K562 (cell line): ENCODE measurements around the gene RNGTT. TPM values are rescaled to one million over a fixed set of nuclear protein-coding genes. Genes with fewer than 3 reads are reported as not detected.

Experiments
- DDX20 ChIP-seq: fragments of 450-650 bp; IDR thresholded peaks from 2 replicates; pipeline ENCODE4 v1.6.1; 2016; ENCODE audit warnings: missing genetic modification characterization, low read depth, mild to moderate bottlenecking, missing compliant biosample characterization, moderate library complexity
- HNRNPLL ChIP-seq: fragments of 200-400 bp; formaldehyde crosslinking; IDR thresholded peaks from 2 replicates; pipeline ENCODE4 v1.6.1; 2017; ENCODE audit warnings: low read length, low read depth, mild to moderate bottlenecking; ENCODE audit not compliant: poor library complexity, severe bottlenecking
- U2AF1 ChIP-seq: fragments of 200-400 bp; formaldehyde crosslinking; optimal IDR thresholded peaks from 2 replicates; pipeline ENCODE3; 2017; ENCODE audit warnings: mild to moderate bottlenecking, low read depth, low read length, moderate library complexity
- ZNF124 ChIP-seq: sonication (generic); formaldehyde crosslinking; IDR thresholded peaks from 2 replicates; pipeline ENCODE4 v1.8.1; 2022; ENCODE audit warnings: missing genetic modification reagents
- ZNF3 ChIP-seq: fragments of 250-450 bp; sonication (Bioruptor Pico); IDR thresholded peaks from 2 replicates; pipeline ENCODE4 v1.5.0; 2021; ENCODE audit warnings: mild to moderate bottlenecking, moderate library complexity
- polyA plus RNA-seq, 8 experiments: library from polyadenylated mRNA; depleted of rRNA in 4 of 8; stranded (reverse) in 5 of 8; unstranded in 3 of 8; fragments of >200 nt; fragmentation: Nextera tagmentation in 2 of 8; fragmentation: Illumina TruSeq in 1 of 8; extraction: Ambion mirVana in 2 of 8; extraction: Trizol in 1 of 8; gene quantifications; 2 replicates each; pipeline versions ENCODE4 v1.2.1 to v1.2.3, GENCODE V29; 2011 to 2014; ENCODE audit warnings: inconsistent platforms in 1 of 8, missing spikeins in 1 of 8
- total RNA-seq, 7 experiments: library from RNA; depleted of rRNA in 6 of 7; stranded (reverse); fragments of >200 nt in 6 of 7; fragmentation: Illumina TruSeq in 2 of 7; extraction: Trizol in 2 of 7; gene quantifications; 2 replicates each; pipeline versions ENCODE4 v1.2.1 to v1.2.3, GENCODE V29; 2011 to 2021; ENCODE audit warnings: low replicate concordance in 1 of 7
- TF ChIP-seq, protein P1 (sequence below), 3 experiments: fragments of 200-800 bp in 1 of 3; sonication (Bioruptor generic) in 1 of 3; sonication (generic) in 1 of 3; formaldehyde crosslinking in 1 of 3; IDR thresholded peaks; 2 replicates each; pipeline versions ENCODE4 v1.6.1 to v1.8.0; 2016 to 2022; ENCODE audit warnings: mild to moderate bottlenecking in 2 of 3, missing compliant biosample characterization in 2 of 3, missing genetic modification characterization in 2 of 3, missing genetic modification reagents in 1 of 3
- TF ChIP-seq, protein P2 (sequence below): fragments of 200-800 bp; sonication (Bioruptor generic); IDR thresholded peaks from 2 replicates; pipeline ENCODE4 v1.6.1; 2017; ENCODE audit warnings: missing genetic modification characterization, missing compliant biosample characterization
- TF ChIP-seq, protein P3 (sequence below), 2 experiments: IDR thresholded peaks; 2 replicates each; pipeline ENCODE4 v1.6.1; 2012; ENCODE audit warnings: improper control_type of control experiment in 2 of 2, low read depth in 2 of 2, low read length in 2 of 2, borderline replicate concordance in 1 of 2

The RNGTT gene
- total and polyA plus RNA-seq, 9 of the 15 experiments (the other 6 are each of a cell fraction or from before 2014, with no cell fraction given) = 6.1 to 31.7 (median 19.5) TPM

DNA sequence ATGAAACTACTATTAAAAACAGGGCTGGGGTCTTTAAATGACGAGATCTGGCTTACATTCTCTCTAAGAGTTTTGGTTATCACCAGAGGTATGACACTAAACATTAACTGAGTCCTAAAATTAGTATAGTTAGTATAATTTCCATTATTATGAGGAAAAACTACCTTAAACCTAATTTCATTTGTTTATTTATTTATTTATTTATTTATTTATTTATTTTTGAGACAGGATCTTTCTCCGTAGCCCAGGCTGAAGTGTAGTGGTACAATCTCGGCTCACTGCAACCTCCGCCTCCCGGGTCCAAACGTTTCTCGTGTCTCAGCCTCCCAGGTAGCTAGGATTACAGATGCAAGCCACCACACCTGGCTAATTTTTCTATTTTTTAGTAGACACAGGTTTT lies 85.5 kb downstream of the RNGTT start (continued):
- TF ChIP-seq, protein P1, sequence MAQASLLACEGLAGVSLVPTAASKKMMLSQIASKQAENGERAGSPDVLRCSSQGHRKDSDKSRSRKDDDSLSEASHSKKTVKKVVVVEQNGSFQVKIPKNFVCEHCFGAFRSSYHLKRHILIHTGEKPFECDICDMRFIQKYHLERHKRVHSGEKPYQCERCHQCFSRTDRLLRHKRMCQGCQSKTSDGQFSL (CRISPR knock-in tag; IDR thresholded peaks at IDR 0.05) = no peak
- TF ChIP-seq, protein P1 (tag; IDR thresholded peaks at IDR 0.05) = no peak
- TF ChIP-seq ZNF3 (CRISPR knock-in tag) (no peak), HNRNPLL (no peak), DDX20 (tag) (no peak), U2AF1 (no peak), ZNF124 (CRISPR knock-in tag) (no peak)
- TF ChIP-seq, protein P2, sequence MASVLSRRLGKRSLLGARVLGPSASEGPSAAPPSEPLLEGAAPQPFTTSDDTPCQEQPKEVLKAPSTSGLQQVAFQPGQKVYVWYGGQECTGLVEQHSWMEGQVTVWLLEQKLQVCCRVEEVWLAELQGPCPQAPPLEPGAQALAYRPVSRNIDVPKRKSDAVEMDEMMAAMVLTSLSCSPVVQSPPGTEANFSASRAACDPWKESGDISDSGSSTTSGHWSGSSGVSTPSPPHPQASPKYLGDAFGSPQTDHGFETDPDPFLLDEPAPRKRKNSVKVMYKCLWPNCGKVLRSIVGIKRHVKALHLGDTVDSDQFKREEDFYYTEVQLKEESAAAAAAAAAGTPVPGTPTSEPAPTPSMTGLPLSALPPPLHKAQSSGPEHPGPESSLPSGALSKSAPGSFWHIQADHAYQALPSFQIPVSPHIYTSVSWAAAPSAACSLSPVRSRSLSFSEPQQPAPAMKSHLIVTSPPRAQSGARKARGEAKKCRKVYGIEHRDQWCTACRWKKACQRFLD = no peak
- TF ChIP-seq, protein P3, sequence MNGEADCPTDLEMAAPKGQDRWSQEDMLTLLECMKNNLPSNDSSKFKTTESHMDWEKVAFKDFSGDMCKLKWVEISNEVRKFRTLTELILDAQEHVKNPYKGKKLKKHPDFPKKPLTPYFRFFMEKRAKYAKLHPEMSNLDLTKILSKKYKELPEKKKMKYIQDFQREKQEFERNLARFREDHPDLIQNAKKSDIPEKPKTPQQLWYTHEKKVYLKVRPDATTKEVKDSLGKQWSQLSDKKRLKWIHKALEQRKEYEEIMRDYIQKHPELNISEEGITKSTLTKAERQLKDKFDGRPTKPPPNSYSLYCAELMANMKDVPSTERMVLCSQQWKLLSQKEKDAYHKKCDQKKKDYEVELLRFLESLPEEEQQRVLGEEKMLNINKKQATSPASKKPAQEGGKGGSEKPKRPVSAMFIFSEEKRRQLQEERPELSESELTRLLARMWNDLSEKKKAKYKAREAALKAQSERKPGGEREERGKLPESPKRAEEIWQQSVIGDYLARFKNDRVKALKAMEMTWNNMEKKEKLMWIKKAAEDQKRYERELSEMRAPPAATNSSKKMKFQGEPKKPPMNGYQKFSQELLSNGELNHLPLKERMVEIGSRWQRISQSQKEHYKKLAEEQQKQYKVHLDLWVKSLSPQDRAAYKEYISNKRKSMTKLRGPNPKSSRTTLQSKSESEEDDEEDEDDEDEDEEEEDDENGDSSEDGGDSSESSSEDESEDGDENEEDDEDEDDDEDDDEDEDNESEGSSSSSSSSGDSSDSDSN (IDR thresholded peaks at IDR 0.05; ENCODE audit: borderline replicate concordance in 1 of 2, low read depth in 2 of 2, low read length in 2 of 2) = no peak
